GM21515 (cell line): ENCODE data around the gene RBP2.

ENCODE experiments used
- ATAC-seq: cut with Tn5 transposase; IDR thresholded peaks from one replicate; pipeline ENCODE4 v1.9.1; 2021; ENCODE audit not compliant: unreplicated experiment

The RBP2 gene

DNA sequence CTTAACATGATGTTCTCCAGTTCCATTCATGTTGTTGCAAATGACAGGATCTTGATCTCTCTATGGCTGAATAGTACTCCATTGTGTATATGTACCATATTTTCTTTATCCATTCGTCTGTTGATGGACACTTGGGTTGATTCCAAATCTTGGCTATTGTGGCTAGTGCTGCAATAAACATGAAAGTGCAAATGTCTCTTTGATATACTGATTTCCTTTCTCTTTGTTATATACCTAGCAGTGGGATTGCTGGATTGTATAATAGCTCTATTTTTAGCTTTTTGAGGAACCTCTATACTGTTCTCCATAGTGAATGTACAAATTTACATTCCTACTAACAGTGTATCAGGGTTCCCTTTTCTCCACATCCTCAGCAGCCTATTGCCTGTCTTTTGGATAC is 5.9 kb upstream of the RBP2 start:
- no peak for ATAC-seq

DNA sequence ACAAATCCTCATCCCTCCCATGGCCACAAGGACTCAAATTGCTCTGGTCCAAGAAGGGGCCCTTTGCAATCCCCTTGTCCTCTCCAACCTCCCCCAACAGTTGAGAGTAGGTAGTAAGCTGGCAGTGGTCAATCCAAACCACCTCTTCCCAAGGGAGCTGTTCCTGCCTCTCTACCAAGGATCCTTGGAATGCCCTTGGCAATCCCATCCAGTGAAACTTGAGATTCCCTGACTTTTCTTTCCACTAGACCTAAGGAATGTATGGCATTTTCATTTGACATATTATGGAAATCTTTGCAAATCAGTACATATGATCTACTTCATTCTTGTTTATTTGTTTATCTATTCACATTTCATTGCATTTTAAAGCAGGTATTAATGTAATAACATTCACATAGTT is 4.8 kb upstream of the RBP2 start:
- ATAC-seq = no peak

DNA sequence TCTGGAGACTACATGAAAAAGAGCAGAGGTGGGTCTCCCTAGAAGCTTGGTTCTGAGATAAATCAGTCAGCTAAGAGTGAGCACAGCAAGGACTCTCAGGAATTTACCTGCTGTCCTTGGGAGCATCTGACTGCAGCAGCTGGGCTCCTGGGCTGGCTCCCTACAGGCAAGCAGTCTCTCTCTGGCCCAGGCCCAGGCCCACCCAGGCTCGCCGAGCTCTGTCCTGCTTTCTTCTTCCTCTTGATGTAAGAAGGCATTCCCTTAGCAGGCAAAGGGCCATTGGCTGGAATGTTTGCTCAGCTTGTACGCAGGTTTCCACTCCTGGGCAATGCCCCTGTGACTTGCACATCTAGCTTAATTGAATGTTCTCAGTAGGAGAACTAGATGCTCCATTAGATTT is 4.3 kb upstream of the RBP2 start:
- no peak for ATAC-seq

DNA sequence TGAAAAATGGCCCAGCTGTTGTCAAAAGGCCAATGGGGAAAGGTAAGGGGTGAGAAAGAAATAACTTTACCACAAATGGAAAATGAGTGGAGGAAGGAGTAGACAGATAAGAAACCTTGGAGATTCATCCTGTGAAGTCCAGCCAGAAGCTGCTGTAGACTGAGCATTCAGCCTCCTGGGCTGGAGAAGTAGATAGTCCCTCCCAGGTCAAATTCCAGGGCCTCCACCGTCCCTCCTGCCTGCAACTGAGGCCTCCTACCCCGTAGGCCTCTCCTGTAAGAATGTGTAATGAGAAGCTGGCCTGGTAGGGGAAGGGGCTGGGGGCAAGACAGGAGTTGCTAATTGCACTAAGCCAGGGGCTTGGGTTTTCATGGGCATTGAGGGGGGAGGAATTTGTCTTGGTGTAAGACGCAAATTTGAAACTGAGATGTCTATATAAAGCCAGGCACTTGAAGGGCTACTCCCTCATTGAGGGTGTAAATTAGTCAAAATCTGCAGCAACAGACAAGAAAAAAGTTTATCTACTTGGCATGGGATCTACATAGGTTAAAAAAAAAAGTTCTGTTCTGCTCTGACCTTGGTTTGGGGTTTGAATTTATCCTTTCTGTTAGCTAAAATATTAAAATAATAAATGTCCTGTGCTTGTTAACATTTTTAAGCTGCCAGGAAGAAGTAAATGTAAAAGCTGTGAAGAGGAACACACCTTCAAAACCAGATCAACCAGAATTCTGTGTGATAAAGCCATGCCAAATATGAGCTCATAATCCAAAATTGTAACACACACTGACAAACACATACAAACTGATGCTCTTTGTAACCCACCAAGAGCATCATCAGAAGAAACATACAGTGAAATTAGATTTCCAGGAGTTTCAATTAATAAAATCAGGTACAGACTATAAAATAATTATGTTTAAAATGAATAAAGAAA is 1.7 kb upstream of the RBP2 start:
- ATAC-seq = no peak

DNA sequence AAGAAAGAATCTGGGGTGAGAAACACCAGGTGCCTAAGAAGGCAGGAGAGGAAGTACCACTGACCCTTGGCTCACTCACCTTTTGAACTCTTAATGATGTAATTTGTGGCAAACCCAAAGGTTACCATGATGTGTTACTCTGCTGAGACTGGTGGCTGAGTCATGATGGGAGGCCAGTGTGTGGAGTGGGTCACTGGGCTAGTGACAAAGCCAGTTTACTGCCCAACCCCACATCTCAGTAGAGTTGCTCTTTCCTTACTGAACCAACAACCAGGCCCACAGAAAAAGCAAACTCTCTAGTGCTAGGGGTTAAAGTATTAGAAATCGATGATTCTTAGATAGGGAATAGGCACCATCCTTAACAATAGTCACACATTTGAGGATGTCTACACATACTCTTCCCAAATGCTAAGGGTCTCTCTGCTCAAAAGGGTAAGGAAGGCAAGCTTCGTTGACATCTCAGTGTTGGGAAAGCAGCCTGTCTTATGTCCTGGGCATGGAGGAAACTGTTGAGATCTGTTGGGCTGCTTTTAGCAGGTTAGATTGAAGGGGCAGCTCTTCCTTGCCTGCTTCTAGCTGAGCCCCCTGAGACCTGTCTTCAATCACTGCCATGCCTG is 3.1 kb downstream of the RBP2 start:
- no peak for ATAC-seq

DNA sequence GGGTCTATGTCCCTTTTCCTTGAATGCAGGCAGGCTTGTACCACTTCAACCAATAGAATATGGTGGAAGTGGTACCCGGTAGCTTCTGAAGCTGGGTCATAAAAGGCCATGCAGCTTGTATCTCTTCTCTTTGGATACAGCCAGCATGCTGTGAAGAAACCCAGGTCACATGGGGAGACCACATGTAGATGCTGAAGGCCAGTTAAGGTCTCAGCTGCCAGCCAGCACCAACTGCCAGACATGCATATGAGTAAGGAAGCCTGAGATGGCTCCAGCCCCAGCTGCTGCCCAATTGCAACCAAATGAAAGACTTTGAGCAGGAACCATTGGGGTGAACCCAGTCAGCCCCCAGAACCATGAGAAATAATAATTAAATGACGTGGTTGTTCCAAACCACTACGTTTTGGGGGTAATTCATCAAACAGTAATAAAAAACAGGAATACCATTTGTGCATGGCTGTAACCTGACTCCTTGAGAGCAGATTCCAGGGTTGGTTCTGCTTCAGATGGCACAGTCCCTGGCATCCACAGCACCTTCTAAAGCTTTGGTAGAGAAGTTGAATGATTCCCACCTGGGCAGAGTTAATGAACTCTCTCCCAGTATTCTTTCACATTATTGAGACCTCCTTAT is 3.8 kb downstream of the RBP2 start:
- no peak for ATAC-seq

DNA sequence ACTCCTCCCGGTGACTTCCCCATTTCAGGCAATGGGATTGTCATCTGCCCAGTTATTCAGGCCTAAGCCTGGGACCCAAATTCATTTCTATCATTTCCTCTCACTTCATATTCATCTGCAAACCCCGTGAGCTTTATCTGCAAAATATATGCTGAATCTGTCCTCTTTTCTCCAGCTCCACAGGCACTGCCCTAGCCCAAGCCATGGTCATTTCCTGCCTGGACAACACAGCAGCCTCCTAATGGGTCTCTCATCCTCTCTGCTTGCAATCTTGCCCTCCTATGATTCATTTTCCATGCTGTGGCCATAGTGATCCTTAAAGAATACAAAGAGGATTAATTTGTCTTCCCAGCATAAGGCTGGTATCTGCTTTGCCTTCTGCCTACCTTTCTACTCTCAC is 6.1 kb downstream of the RBP2 start:
- no peak for ATAC-seq

DNA sequence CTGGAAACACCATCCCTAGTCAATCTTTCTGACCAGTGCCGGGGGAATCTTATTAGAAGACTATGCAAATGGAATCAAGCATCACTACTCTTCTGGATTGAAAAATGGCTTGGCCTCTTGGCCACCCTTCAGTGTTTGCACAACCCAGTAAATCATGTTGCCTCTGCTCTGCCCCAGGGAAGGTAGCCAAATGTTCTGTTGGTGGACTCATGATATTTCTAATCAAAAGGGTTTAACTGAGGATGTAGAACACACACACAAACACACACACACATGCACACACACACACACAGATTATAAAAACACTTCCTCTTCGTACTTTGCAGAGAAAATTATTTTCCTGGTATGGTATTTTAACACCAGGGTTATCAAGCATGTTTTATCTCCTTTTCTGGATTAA is 7.9 kb downstream of the RBP2 start:
- no peak for ATAC-seq

DNA sequence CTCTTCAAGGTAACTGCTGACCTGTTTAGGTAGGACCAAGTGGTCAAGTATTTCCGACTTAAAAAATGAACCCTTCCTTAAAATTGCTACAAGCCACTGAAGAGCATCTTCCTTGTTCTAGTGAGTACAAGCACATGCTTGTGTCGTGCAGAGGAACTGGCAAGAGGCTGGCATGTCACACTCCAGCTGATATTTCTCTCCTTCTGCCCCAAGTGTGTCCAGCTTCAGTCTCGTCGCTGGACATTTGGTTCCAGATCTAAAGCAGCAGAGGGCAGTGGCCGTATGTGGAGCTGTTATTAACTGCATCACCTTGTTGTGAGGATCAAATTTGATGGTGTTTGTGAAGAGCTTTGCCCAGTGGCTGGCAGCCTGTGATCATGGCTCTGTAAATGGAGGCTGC is 10.0 kb downstream of the RBP2 start:
- no peak for ATAC-seq

DNA sequence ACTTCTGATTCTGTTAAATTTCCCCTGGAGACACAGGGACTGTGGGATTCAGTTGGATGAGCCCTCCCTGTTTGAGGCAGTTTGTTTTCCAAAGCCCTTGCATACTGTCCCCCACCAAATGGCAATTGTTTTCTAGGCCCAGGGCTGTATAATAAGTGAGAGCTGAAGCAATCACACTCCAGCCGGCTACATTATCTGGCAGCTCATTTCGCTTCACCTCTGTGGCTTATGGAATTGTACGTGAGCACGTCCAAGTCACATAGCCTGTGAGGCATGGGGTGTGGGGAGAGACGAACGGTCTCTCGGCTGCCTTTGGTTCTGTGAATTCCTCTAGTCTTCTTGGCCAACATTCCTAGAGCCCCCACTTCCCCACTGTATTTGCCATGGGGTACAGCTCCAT is 10.7 kb downstream of the RBP2 start:
- no peak for ATAC-seq

DNA sequence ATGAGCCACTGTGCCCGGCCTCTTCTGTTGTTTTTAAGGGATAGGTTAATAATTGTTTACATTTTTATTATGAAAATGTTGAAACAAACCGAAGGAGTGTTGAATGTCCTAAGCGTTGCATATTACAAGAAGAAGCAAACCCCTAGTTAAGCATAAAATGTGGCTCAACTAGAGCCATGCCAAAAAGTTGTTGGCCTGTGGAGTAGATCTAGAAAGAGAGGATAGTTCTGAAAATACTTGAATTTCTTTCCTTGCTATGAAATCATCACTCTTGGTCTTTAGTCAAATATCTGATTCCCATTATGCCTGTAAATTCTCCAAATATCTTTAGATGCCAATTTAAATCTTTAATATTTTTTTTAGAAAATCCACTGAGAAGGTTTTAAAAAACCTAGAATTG is 12.8 kb downstream of the RBP2 start:
- no peak for ATAC-seq

DNA sequence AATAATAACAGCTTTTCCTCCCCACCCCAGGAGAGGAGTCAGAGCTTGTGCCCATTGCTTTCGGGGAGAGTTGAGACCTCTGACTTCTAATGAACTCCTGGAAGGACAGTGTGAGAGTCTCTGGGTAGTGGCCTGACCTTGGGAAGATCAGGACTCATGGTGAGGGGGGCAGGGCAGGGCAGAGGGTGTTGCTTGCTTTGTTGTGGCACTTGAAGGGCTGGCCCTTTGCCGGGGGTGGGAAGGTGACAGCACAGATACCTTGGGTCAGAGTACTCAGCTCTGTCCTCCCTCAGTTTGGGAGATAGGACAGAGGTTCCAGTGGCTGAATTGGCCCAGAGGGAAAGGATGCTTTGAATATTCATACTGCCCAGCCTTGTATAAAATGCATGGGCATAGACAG is 15.8 kb downstream of the RBP2 start:
- no peak for ATAC-seq

DNA sequence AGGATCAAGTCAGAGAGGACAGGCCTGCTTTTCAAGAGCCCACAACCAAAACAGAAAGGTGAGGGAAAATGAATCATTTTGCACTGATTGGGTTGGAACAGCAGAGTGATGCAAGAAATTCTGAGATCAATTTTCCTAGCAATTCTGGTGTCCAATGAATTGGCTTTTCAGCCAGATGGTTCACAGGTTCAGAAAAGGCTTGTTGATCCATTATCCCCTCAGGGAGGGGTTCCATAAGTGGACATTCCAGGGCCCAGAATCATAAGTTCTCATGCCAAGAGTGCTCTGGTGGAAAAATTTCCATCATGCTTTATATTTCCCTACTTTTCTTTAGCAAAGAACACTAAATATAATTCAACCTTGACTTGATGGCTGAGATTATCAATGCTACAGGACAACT is 16.2 kb downstream of the RBP2 start:
- no peak for ATAC-seq

DNA sequence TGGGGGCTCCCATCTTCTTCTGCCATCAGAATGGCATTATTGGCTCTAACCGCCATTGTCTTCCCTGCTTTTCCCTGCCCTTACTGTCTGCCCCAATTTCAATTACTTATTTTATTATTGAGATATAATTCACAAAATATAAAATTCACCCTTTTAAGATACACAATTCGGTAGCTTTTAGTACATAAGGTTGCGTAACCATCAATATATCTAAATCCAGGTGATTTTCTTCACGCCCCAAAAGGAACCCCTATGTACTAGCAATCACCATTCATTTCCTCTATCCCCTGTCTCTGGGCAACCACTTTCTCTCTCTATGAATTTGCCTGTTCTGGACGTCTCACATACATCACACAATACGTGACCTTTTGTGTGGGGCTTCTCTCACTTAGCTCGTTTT is 18.0 kb downstream of the RBP2 start:
- ATAC-seq = no peak

DNA sequence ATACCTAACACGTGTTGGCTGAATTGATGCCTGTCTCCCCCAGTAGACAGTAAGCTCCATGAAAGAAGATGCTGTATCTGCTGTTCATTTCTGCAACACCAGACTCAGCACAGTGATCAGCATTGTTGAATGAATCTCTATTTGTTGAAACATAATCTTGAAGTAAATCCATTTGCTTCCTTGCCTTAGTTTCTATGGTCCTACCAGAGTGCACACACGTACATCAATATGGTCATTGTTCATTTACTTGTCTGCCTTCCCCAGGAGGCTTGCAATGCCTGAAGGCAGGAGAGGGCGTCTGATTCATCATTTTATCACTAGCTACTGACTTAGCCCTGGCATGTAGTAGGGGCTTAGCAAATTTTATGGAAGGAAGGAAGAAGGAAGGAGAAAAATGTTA is 19.2 kb downstream of the RBP2 start:
- no peak for ATAC-seq

DNA sequence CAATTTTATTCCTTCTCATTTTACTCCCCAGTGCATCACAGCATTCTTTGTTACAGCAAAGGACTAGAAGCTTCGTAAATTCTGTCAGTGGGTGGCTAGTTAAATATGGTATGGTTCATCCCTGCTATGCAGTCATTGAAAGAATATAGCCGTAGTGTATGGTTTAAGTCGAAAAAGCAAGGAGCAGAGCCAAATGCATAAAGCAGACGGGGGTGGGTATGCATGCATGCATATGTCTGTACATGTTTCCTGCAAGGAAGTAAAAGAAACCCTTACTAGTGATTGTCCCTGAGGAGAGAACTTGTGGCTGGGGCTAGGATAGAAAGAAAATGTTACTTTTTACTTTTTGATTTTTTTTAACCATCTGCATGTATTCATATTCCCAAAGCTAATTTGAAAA is 19.9 kb downstream of the RBP2 start:
- no peak for ATAC-seq

DNA sequence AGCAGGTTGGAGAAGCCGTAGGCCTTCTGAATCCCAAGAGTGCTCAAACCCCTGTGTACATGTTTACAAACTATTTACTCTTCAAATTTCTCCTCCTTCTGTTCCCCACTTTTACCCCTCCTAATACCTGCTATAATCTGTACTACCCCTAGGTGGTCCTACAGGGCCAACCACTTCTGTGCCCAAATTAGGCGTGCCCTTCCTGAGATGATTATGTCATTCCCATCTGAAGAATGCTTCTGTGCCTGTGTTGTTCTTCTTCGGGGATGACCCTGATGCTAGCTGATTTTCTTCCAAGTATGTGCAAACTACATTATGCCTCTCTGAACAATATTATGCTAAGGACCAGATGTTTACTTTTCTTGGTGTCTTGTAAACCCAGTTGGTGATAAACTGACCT is 20.5 kb downstream of the RBP2 start:
- no peak for ATAC-seq

DNA sequence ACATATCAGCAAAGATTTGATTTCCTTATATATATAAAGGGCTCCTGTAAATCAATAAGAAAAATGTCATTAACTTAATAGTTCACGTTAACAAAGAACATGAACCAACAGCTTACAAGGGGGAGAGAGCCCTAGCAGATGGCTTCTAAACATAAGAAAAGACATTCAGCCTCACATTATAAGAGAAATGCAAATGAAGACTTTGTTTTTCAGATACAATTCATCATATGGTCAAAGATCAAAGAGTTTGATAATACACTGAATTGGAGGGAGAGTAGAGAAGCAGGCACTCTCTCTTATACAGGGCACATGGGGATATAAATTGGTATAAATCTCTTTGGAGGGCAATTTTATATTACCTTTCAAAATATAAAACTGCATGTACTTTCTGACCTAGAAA is 21.1 kb downstream of the RBP2 start:
- ATAC-seq = no peak

DNA sequence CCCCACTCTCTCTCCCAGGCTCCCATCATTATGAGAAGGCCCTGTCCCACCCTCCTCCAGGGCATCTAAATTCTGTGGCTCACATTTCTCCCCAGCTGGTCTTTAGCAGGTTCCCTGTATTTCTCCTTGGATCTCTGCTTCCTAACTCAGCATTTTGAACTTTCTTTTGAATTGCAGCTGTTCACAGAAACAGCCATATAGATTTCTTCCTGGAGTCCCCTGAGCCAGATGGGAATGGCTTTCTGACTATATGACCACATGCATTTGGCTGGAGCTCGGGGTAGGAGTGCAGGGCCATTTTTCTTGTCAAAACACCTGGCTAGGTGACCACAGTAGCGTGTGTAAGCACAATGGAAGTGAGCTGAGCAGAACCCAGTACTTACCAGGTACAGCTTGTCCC is 22.0 kb downstream of the RBP2 start:
- ATAC-seq = no peak

DNA sequence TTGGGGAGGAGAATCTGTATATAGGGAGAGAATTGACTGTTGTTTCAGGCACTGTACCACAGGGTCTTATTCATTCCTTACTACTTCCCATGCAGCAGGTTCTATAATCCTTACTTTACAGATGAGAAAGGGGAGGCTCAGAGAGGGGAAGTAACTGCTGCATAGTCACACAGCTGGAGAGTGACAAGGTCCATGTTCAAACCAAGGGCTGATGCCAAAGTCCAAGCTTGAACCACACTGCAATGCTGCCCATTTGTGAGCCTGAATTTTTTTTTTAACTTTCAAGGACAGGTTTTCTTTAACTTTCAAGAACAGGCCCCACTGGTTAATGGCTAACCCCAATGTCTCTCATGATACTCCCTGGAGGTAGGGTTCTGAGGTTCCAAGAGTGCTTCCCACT is 26.2 kb downstream of the RBP2 start:
- ATAC-seq = no peak

DNA sequence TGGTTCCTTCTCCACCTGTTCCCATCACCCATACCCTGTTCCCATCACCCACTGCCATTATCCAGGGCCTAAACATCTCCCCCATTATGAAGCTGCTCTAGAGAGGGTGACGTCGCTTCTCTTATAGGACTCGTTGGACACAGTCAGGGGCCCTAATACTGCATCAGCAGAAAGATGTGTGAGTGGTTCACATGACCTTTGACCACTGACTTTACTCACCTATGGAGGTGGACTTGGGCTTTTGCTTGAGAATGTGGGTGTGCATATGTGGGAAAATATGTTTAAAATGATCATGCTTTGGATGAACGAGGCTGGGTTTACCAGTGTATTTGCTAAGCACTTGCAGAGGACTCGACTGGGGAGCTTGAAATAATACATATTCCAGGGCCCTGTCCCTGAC is 26.8 kb downstream of the RBP2 start:
- no peak for ATAC-seq

DNA sequence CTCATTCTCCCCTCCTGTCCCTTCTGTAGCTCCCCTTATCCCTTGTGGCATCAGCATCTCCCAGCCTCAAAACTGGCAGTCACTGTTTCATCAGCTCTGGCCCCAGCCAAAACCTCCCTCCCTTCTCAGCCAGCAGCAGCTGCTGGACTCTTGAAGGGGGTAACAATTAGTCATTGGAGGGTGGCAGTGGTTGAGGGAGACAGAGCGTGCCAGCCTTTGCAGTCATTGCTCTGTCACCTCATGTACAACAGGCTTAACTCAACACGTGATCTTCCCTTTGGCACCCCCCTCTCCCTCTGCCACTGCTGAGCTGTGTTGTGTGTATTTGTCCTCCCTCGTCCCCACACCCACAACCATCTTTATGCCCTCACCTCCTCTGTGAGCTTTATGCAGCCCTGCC is 28.2 kb downstream of the RBP2 start:
- ATAC-seq = no peak
